ENCODE data around the gene RDH16.
"Not testable (repeated sequence)": the region's sequence is repeated elsewhere in the genome, so short reads cannot be mapped to it uniquely, and the experiment has no call there.

Gene RDH16

GRCh38 chr12:56955631-56956256 lies 1.7 kb downstream of the RDH16 start:
- FAIRE-seq = no peak

DNA sequence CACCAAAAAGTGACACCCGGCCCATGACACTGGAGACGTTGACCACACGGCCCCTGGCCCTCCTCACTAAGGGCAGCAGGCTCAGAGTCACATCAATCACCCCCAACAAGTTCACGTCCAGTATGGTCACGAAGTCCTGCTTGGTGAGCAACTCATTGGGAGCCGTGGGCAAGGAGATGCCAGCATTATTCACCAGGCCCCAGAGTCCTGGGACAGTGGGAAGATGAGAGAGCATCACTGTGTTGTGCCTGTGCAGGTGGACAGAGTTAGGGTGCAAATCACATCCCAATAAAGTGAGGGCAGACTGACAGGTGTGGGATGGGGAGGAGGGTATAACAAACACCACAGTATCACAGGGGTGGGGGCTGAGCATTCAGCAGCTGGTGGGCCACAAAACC lies 2.5 kb downstream of the RDH16 start:
- FAIRE-seq (no peak), DNase-seq (ENCODE audit: insufficient read length, low spot score) (no peak)

More at GRCh38 chr12:56955631-56956256, 1.7 kb downstream of the RDH16 start:
- DNase-seq (ENCODE audit: insufficient read length, low spot score) = no peak

GRCh38 chr12:56954057-56954957 lies 3.1 kb downstream of the RDH16 start:
- DNase-seq (ENCODE audit: insufficient read length, low spot score) = no peak
- FAIRE-seq = no peak

DNA sequence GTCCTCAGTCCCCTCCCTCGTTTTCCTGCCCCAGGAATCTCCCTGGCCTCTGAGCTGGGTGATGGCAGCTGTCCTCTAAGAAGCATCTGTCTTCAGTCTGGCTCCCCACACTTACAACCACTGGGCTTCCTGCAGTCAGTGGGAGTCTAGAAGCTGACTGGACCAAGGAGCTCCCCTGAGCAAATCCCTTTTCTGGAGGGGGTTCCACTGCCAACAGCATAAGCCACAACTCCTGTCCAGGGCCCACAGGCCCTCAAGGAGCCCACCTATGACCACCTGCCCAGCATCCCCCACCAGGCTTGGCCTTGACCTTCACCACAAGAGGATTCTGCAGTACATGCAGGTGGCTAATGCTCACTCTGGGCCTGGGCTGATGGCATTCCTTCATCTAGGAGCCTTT lies 4.1 kb downstream of the RDH16 start:
- FAIRE-seq (no peak), DNase-seq (ENCODE audit: insufficient read length, low spot score) (no peak)

DNA sequence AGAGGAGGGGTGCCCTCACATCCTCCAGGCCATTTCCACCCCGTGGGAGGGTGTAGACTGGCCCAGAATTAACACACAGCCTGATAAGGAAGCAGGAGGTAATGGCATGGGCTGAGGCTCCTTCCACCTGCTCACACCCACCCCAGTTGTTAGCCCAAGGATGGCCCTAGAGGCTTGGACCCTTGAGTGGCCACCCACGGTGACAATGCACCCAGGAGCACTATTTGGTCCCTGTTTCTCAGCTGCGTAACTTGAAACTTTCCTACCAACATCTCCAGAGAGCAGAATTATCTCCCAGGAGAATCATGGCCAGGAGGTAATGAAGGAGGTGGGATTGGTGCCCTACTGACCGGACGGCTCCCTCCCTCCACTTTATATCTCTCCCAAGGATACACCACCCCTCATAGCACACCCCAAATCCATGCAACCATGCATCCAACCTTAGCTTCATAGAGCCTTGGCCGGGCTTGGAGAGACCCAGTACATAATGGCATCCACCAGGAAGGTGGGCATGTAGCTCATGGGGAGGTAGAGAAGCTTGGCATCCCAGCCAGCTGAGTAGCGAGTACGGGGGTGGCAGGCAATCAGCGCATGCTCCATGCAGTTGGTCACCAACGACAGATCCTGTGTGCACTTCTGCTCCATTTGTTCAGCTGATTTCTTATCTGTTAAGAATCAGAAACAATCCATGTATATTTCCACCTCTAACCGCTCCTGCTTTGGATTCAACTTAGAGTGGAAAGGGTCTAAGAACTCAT lies 5.6 kb downstream of the RDH16 start:
- no peak for FAIRE-seq
- DNase-seq (ENCODE audit: insufficient read length, low spot score) = no peak

- no peak for DNase-seq (ENCODE audit: insufficient read length, low spot score)
- FAIRE-seq = no peak
Measured at GRCh38 chr12:56948881-56949280, 8.5 kb downstream of the RDH16 start.

- FAIRE-seq = no peak
Measured at GRCh38 chr12:56948457-56948777, 9.0 kb downstream of the RDH16 start.

DNA sequence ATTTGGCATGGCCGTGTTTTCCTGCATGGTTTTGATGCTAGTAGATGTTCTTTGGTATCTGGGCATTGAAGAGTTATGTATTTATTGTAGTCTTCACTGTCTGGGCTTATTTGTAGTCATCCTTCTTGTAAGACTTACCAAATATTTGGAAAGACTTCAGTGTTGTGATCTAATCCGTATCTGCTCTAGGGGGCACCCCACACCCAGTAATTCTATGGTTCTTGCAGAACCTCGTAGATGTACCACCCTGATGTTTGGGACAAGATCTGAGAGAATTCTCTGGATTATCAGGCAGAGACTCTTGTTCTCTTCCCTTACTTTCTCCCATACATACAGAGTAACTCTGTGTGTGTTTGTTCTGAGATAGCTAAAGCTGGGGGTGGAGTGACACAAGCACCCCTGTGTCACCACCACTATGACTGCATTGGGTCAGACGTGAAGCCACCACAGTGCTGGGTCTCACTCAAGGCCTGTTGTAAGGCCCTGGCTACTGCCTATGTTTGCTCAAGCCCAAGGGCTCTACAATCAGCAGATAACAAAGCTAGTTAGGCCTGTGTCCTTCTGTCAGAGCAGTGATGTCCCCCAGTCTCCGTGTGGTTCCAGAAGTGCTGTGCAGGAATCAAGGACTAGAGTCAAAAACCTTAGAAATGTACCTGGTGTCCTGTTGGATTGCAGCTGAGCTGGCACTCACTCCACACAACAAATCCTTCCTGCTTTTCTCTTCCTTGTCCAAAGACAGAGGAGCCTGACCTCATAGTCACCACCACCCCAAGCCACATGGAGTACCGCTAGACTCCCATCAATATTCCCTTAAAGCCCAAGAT lies 9.6 kb downstream of the RDH16 start:
- DNase-seq (ENCODE audit: insufficient read length, low spot score) (no peak), FAIRE-seq (no peak)

More at GRCh38 chr12:56948457-56948777, 9.0 kb downstream of the RDH16 start:
- DNase-seq (ENCODE audit: insufficient read length, low spot score) = no peak

GRCh38 chr12:56943878-56944277 lies 13.5 kb downstream of the RDH16 start:
- DNase-seq (ENCODE audit: insufficient read length, low spot score) = no peak
- FAIRE-seq = no peak

- FAIRE-seq; DNase-seq (ENCODE audit: insufficient read length, low spot score): not testable (repeated sequence)
Measured at GRCh38 chr12:56943374-56943773, 14.0 kb downstream of the RDH16 start.

GRCh38 chr12:56941299-56942017 lies 15.9 kb downstream of the RDH16 start:
- DNase-seq (ENCODE audit: insufficient read length, low spot score) (no peak), FAIRE-seq (no peak)

DNA sequence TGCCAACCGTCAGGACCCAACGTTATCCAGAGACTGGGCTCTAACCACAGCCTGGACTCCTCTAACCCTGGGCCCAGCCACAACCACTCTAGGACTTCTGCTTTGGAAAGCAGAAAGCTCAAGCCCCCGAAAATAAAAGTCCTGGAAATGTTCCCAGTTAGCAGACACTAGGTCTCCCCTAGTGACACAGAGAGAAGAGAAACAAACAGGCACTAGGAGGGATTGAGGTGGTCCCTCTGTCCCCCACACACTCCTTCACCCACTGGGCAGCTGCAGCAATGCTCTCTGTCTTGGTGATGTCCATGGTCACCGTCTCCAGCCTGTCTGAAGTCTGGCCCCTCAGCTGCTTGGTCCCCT lies 16.5 kb downstream of the RDH16 start:
- DNase-seq (ENCODE audit: insufficient read length, low spot score); FAIRE-seq: not testable (repeated sequence)

DNA sequence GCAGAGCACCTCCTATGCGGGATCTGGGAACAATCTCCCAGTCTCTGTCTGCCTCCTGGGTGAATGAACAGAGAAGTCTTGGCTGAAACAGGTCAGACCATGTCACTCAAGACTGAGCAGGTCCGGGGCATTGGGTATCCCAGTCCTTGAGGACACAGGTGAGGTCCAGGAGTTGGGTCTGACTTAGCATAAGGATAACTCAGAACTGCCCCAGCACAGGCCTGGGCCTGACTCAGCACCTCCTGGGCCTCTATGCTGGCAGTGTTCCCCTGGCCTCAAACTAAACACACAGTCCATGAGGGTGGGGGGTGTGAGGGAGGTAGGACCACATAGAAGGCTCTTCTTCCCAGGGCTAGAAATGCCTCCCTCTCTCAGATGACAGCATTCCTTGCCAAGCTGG lies 21.7 kb downstream of the RDH16 start:
- FAIRE-seq (no peak), DNase-seq (ENCODE audit: insufficient read length, low spot score) (no peak)

- DNase-seq (ENCODE audit: insufficient read length, low spot score) (no peak), FAIRE-seq (no peak)
Measured at GRCh38 chr12:56935157-56935556, 22.3 kb downstream of the RDH16 start.

GRCh38 chr12:56933826-56934625 lies 23.4 kb downstream of the RDH16 start, which contains the start of gene SDR9C7:
Gene SDR9C7 (minus strand): TSS chr12:56934408. CDS start chr12:56934261, 147 bp downstream.
- no peak for DNase-seq (ENCODE audit: insufficient read length, low spot score)
- no peak for FAIRE-seq

DNA sequence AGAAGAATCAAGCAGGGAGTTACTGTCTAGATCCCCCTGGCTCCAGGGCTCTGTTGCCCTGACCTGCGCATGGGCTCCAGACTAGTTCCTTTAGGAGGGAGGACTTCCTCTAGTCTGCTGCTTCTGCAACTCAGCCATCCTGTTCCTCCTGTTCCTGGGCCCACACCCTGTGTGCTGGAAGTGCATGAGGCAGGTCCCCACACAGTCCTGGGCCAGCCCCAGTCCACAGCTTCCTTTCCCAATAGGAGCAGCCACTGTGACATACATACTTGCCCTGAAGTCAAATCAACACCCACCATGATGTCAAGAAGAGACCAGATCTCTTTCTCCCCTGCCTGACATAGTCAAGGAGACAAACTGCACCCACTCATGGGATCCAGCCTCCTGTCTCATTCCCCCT lies 24.5 kb downstream of the RDH16 start:
- FAIRE-seq = no peak
- DNase-seq (ENCODE audit: insufficient read length, low spot score) = no peak

DNA sequence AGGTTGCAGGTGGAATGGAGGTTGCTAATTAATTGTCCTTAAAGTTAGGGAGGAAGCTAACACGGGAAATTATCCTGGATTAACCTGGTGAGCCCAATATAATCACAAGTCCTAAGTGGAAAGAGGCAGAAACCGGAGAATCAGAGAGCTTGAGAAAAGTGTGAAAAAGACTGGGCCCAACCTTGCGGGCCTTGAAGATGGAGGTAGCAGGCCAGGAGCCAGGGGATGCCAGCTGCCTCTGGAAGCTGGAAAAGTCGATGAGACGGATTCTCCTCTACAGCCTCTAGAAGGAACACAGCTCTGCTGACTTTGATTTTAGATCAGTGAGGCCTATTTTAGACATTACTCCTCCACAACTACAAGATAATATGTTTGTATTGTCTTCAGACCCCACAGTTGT lies 25.3 kb downstream of the RDH16 start:
- DNase-seq (ENCODE audit: insufficient read length, low spot score) = no peak
- no peak for FAIRE-seq

DNA sequence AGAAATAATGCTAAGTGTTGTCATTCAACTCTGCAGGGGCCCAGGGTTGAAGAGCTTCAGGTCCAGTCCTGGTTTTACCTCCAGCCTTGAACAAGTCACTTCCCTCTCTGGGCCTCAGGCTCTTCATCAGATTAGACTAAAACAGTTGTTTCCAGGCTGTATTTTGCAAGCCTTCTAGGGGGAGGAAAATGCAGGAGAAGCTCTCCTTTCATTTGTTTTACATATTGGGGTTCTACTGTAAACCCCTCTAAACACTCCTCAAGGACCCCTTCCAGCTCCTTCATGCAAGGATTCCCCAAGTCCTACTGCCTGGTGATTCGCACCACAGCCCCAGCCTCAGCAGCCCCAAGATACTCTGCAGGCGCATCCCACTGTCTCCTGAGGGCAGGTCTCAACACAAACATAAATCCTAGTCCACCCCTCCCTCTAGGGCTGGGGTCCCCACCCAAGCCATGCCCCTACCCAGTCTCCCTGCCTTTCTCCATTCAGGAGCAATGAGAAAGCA lies 25.9 kb downstream of the RDH16 start:
- DNase-seq (ENCODE audit: insufficient read length, low spot score) (no peak), FAIRE-seq (peak; percentile 42)

DNA sequence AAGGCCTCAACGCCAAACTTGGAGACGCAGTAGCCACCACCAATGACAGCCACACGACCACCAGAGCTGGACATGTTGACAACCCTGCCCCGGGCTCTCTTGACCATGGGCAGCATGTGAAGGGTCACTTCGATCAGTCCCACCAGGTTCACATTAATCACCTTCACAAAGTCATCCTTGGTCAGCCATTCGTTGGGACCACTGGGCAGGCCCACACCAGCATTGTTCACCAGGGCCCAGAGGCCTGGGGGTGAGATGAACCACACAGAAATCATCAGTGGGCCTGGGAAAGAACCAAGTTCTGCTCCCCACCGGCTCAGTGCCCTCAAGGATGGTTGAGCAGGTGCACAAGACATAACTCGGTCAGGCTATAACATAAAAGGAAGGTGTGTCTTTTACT lies 27.2 kb downstream of the RDH16 start:
- no peak for DNase-seq (ENCODE audit: insufficient read length, low spot score)
- FAIRE-seq = no peak

Measured in GM19239 (cell line).